GM21737 (cell line): Measurements from ENCODE around the gene THBD.

Experiments used
- ATAC-seq: cut with Tn5 transposase; IDR thresholded peaks from one replicate; pipeline ENCODE4 v1.9.1; 2021; ENCODE audit warnings: mild to moderate bottlenecking, moderate library complexity; ENCODE audit not compliant: unreplicated experiment

THBD gene

GRCh38 chr20:23013429-23013828, 36.0 kb downstream of the THBD start:
- no peak for ATAC-seq

- ATAC-seq = no peak
Observed at GRCh38 chr20:23011008-23011721, 38.3 kb downstream of the THBD start.

GRCh38 chr20:23010096-23010495, 39.4 kb downstream of the THBD start:
- no peak for ATAC-seq

GRCh38 chr20:23009636-23010035, 39.8 kb downstream of the THBD start:
- no peak for ATAC-seq

GRCh38 chr20:23008667-23009066, 40.8 kb downstream of the THBD start:
- ATAC-seq = no peak

- no peak for ATAC-seq
Observed at GRCh38 chr20:23007886-23008655, 41.4 kb downstream of the THBD start.

GRCh38 chr20:23007462-23007861, 42.0 kb downstream of the THBD start:
- no peak for ATAC-seq

- ATAC-seq = no peak
Observed at GRCh38 chr20:23005776-23006175, 43.7 kb downstream of the THBD start.

- ATAC-seq = no peak
Observed at GRCh38 chr20:23003881-23004460, 45.5 kb downstream of the THBD start.

- no peak for ATAC-seq
Observed at GRCh38 chr20:23003077-23003635, 46.3 kb downstream of the THBD start.

GRCh38 chr20:23002276-23002675, 47.2 kb downstream of the THBD start:
- ATAC-seq = no peak

GRCh38 chr20:23000232-23000947, 49.1 kb downstream of the THBD start:
- ATAC-seq = no peak

- ATAC-seq = no peak
Observed at GRCh38 chr20:22999756-23000155, 49.7 kb downstream of the THBD start.

GRCh38 chr20:22998476-22998875, 51.0 kb downstream of the THBD start:
- no peak for ATAC-seq

- no peak for ATAC-seq
Observed at GRCh38 chr20:22995923-22996322, 53.5 kb downstream of the THBD start.
